ENCODE data around the gene IQGAP2.

The IQGAP2 gene

DNA sequence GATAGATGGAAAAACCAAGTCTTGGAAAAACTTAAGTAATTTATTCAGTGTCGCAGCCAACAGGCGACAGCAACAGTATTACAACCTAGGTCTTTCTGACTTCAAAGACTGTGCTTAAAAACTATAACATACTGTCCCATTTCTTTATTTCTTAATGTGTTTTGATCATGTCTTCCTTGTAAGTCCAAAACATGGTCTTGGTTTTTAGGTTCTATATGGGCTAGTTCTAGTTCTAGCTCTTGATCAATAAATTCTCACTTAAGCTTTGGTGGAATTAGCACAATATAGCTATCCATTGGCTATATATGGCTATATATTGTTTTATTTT, 69.9 kb downstream of the IQGAP2 start:
- TF ChIP-seq, protein P1, sequence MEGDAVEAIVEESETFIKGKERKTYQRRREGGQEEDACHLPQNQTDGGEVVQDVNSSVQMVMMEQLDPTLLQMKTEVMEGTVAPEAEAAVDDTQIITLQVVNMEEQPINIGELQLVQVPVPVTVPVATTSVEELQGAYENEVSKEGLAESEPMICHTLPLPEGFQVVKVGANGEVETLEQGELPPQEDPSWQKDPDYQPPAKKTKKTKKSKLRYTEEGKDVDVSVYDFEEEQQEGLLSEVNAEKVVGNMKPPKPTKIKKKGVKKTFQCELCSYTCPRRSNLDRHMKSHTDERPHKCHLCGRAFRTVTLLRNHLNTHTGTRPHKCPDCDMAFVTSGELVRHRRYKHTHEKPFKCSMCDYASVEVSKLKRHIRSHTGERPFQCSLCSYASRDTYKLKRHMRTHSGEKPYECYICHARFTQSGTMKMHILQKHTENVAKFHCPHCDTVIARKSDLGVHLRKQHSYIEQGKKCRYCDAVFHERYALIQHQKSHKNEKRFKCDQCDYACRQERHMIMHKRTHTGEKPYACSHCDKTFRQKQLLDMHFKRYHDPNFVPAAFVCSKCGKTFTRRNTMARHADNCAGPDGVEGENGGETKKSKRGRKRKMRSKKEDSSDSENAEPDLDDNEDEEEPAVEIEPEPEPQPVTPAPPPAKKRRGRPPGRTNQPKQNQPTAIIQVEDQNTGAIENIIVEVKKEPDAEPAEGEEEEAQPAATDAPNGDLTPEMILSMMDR (conservative IDR thresholded peaks at IDR 0.05): no peak
- no peak overlapping the region for H3K27ac ChIP-seq

- H3K27ac ChIP-seq: no peak overlapping the region
- TF ChIP-seq, protein P1 (conservative IDR thresholded peaks at IDR 0.05): no peak
Observed at GRCh38 chr5:76473661-76474060, 70.6 kb downstream of the IQGAP2 start.

- TF ChIP-seq, protein P1 (conservative IDR thresholded peaks at IDR 0.05): no peak
- H3K27ac ChIP-seq: no peak overlapping the region
Observed at GRCh38 chr5:76474377-76474776, 71.3 kb downstream of the IQGAP2 start.

- no peak overlapping the region for H3K27ac ChIP-seq
- TF ChIP-seq, protein P1 (conservative IDR thresholded peaks at IDR 0.05): no peak
Observed at GRCh38 chr5:76475385-76475784, 72.3 kb downstream of the IQGAP2 start.

DNA sequence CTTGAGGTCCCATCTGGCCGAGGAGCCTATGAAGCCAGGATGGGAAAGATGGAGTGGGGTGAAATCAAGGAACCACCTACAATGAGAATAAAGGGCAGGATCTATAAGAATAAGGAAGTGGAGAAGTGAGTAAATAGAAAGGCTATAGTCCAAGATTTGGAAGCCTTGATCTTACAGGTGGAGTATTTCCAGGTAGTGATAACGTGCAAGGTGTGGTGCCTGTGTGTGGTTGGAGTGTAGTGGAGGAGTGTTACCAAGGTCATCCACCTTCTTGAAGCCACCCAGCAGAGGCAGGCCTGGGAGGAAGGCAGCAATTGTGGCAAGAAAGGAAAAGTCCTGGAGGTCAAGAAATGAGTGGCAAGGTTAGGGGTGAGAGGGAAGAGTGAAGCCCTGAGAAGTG, 72.9 kb downstream of the IQGAP2 start:
- TF ChIP-seq, protein P1 (conservative IDR thresholded peaks at IDR 0.05): no peak
- no peak overlapping the region for H3K27ac ChIP-seq

DNA sequence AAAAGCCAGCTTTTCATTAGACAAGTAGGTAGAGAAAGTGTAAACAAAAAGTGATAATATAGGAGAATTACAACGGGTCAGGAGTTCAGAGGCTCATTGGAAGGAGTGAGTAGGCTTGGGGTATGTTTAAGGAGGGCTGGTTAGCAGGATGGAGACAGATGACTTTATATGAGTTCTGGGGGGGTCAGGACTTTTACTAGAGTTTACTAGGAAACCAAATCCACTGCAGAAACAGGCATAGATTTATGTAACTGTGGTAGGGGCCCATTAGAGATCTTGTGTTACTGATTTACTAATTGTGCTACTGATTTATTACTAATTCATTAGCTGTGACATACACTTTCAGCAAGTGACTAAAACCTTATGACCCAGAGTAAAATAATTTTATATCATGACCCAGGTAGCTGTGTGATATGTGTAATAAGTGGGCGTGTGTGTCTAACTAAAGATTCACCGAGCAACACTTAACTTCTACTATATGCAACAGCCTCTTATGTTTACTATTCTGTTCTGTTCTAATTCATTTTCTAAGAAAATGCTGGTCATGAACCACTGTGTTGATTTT, 73.5 kb downstream of the IQGAP2 start:
- TF ChIP-seq, protein P1 (conservative IDR thresholded peaks at IDR 0.05): no peak
- H3K27ac ChIP-seq: no peak overlapping the region

- TF ChIP-seq, protein P1 (conservative IDR thresholded peaks at IDR 0.05): no peak
- no peak overlapping the region for H3K27ac ChIP-seq
Observed at GRCh38 chr5:76477061-76477460, 74.0 kb downstream of the IQGAP2 start.

Measured in VCaP (cell line).